Testis (tissue), 3 donors: Measurements from ENCODE around the gene PLA1A. TPM values are rescaled to one million over a fixed set of nuclear protein-coding genes. Genes with fewer than 3 reads are reported as not detected.

ENCODE experiments used
- DNase-seq: peaks from one replicate; pipeline ENCODE4 v3.0.0-alpha.2; 2019
- H3K27ac ChIP-seq, 2 donors: fragments of 200-600 bp; sonication (generic); one replicate each; pipeline ENCODE4 v1.5.1; 2019
- H3K27me3 ChIP-seq: fragments of 200-600 bp; sonication (generic); one replicate; pipeline ENCODE4 v1.5.1; 2019
- H3K36me3 ChIP-seq: fragments of 200-600 bp; sonication (generic); one replicate; pipeline ENCODE4 v1.5.1; 2017; ENCODE audit warnings: low read depth; ENCODE audit errors: missing control alignments
- H3K4me1 ChIP-seq: fragments of 200-600 bp; sonication (generic); one replicate; pipeline ENCODE4 v1.5.1; 2019
- H3K4me3 ChIP-seq, 2 donors: fragments of 200-600 bp; sonication (generic); one replicate each; pipeline ENCODE4 v1.5.1; 2017 to 2019
- H3K9me3 ChIP-seq: fragments of 200-600 bp; sonication (generic); one replicate; pipeline ENCODE4 v1.5.1; 2017
- CTCF ChIP-seq, 3 experiments: fragments of 450-650 bp in 2 of 3; fragments of 200-600 bp in 1 of 3; sonication (generic) in 1 of 3; IDR thresholded peaks; one replicate each; pipeline ENCODE4 v1.5.1; 2016 to 2019; ENCODE audit warnings: antibody characterized with exemption in 3 of 3, mild to moderate bottlenecking in 2 of 3, moderate library complexity in 1 of 3
- POLR2A ChIP-seq: fragments of 450-650 bp; IDR thresholded peaks from one replicate; pipeline ENCODE4 v1.6.1; 2017; ENCODE audit warnings: antibody characterized with exemption, mild to moderate bottlenecking, moderate library complexity
- WGBS, 2 donors: methylation state at CpG; one replicate each; pipeline ENCODE4 v1.1.5; 2018; 5-methylcytosine and 5-hydroxymethylcytosine counted together
- intact Hi-C: fragments of 100-400 bp; cut with DNase I; formaldehyde crosslinking; loops from one replicate; pipeline ENCODE4 v1.15.1; 2023; ENCODE audit warnings: low total_unique reads
- polyA plus RNA-seq: library from polyadenylated mRNA; stranded (reverse); fragments of 350-450 nt; fragmentation: Illumina TruSeq; extraction: RNeasy Lipid Tissue Mini Kit (QIAGEN cat#74804); gene quantifications from one replicate; pipeline ENCODE4 v1.2.3, GENCODE V29; 2014; ENCODE audit warnings: low read depth, low replicate concordance; ENCODE audit not compliant: insufficient read depth
- total RNA-seq, 2 donors: library from RNA; depleted of rRNA; stranded (reverse); fragments of >200 nt; gene quantifications; one replicate each; pipeline ENCODE4 v1.2.3, GENCODE V29; 2016

Gene PLA1A
- total and polyA plus RNA-seq, 3 donors from 2014 or later = 0.87 to 8.7 (median 2.7) TPM

- Histone ChIP-seq H3K4me3 (no peak overlapping the region), H3K4me1 (no peaks in the 10 kb centered on the region), H3K27ac (peak overlapping the region in 1 of 2 donors; percentile 68), H3K36me3 (no peaks in the 10 kb centered on the region), H3K9me3 (no peaks in the 10 kb centered on the region), H3K27me3 (no peaks in the 10 kb centered on the region)
- intact Hi-C loops = no loop called here
- no peak for TF ChIP-seq CTCF (IDR thresholded peaks at IDR 0.05)
- no peak for TF ChIP-seq POLR2A
- WGBS, 2 donors = 72% methylated on average over 3 of the region's 3 CpGs
- no peak for DNase-seq
Observed at GRCh38 chr3:119586733-119587172, 10.9 kb upstream of the PLA1A start.

- TF ChIP-seq POLR2A (no peak), CTCF (IDR thresholded peaks at IDR 0.05) (no peak)
- Histone ChIP-seq H3K27ac (peak overlapping the region in 1 of 2 donors; percentile 68), H3K4me3 (no peak overlapping the region), H3K36me3 (no peaks in the 10 kb centered on the region), H3K4me1 (no peaks in the 10 kb centered on the region), H3K9me3 (no peaks in the 10 kb centered on the region), H3K27me3 (no peaks in the 10 kb centered on the region)
- intact Hi-C loops = no loop called here
- peak; percentile 43 for DNase-seq
- 42 to 49% methylated on average over 3 of the region's 3 CpGs for WGBS, 2 donors
Observed at GRCh38 chr3:119588112-119588511, 9.6 kb upstream of the PLA1A start.

GRCh38 chr3:119589102-119589773 is 8.4 kb upstream of the PLA1A start:
- Histone ChIP-seq H3K4me1 (no peaks in the 10 kb centered on the region), H3K27me3 (no peaks in the 10 kb centered on the region), H3K4me3 (no peak overlapping the region), H3K9me3 (no peaks in the 10 kb centered on the region), H3K27ac (no peak overlapping the region), H3K36me3 (no peaks in the 10 kb centered on the region)
- intact Hi-C loops = no loop called here
- 74 to 82% methylated on average over 6 of the region's 6 CpGs for WGBS, 2 donors
- TF ChIP-seq POLR2A (no peak), CTCF (IDR thresholded peaks at IDR 0.05) (no peak)
- DNase-seq = no peak

GRCh38 chr3:119590706-119591105 is 7.0 kb upstream of the PLA1A start:
- no peak overlapping the region for H3K4me3 ChIP-seq
- H3K9me3 ChIP-seq = no peaks in the 10 kb centered on the region
- WGBS, 2 donors = 94 to 100% methylated on average over 1 of the region's 1 CpG
- no peak for DNase-seq
- H3K36me3 ChIP-seq = no peaks in the 10 kb centered on the region
- no peaks in the 10 kb centered on the region for H3K27me3 ChIP-seq
- TF ChIP-seq CTCF (IDR thresholded peaks at IDR 0.05) (no peak), POLR2A (no peak)
- intact Hi-C loops = no loop called here
- H3K27ac ChIP-seq = no peak overlapping the region
- H3K4me1 ChIP-seq = no peaks in the 10 kb centered on the region

- no peak overlapping the region for H3K27ac ChIP-seq
- H3K36me3 ChIP-seq = no peaks in the 10 kb centered on the region
- no peaks in the 10 kb centered on the region for H3K9me3 ChIP-seq
- DNase-seq = no peak
- TF ChIP-seq CTCF (IDR thresholded peaks at IDR 0.05) = no peak
- no peak for TF ChIP-seq POLR2A
- 79 to 85% methylated on average over 1 of the region's 1 CpG for WGBS, 2 donors
- intact Hi-C loops = no loop called here
- no peak overlapping the region for H3K4me3 ChIP-seq
- no peaks in the 10 kb centered on the region for H3K4me1 ChIP-seq
- no peaks in the 10 kb centered on the region for H3K27me3 ChIP-seq
Observed at GRCh38 chr3:119592861-119593260, 4.8 kb upstream of the PLA1A start.
